SK-N-SH treated with all-trans-retinoic acid at 6 μM for 48 hours (cell line): ENCODE results near the gene PLEKHG5.

ENCODE experiments used
- BACH2 ChIP-seq: fragments of 250-450 bp; sonication (Bioruptor Pico); IDR thresholded peaks from 2 replicates; pipeline ENCODE4 v1.9.0; 2021; ENCODE audit warnings: mild to moderate bottlenecking, borderline replicate concordance
- CREB5 ChIP-seq: fragments of 250-450 bp; sonication (Bioruptor Pico); IDR thresholded peaks from 2 replicates; pipeline ENCODE4 v1.5.1; 2020; ENCODE audit warnings: low read depth, mild to moderate bottlenecking, moderate library complexity
- ZNF8 ChIP-seq: fragments of 450-650 bp; formaldehyde crosslinking; IDR thresholded peaks from 2 replicates; pipeline ENCODE4 v1.5.0; 2020; ENCODE audit warnings: mild to moderate bottlenecking, moderate library complexity

- no peak for TF ChIP-seq BACH2 (CRISPR knock-in tag)
- no peak for TF ChIP-seq CREB5 (CRISPR knock-in tag)
- no peak for TF ChIP-seq ZNF8 (CRISPR knock-in tag)
Measured at GRCh38 chr1:6500544-6501278, 9.2 kb upstream of the PLEKHG5 start.
